HL-60 (cell line): ENCODE results near the gene STX10.
A peak's percentile ranks its signal among the peaks of the same experiment; 100 is the strongest.

Experiments used
- CTCF ChIP-seq: IDR thresholded peaks from one replicate; pipeline ENCODE4 v1.5.1; 2011; ENCODE audit warnings: low read length, control low read depth, inconsistent platforms; ENCODE audit not compliant: insufficient read depth
- GABPA ChIP-seq: IDR thresholded peaks from 2 replicates; pipeline ENCODE4 v1.6.1; 2012; ENCODE audit warnings: low read depth
- POLR2AphosphoS5 ChIP-seq: IDR thresholded peaks from 2 replicates; pipeline ENCODE4 v1.6.1; 2012; ENCODE audit warnings: low read depth
- SPI1 ChIP-seq: IDR thresholded peaks from 2 replicates; pipeline ENCODE4 v1.6.1; 2012; ENCODE audit warnings: low read depth, mild to moderate bottlenecking, borderline replicate concordance
- TF ChIP-seq, protein P1 (sequence below): IDR thresholded peaks from 2 replicates; pipeline ENCODE4 v1.6.1; 2012; ENCODE audit warnings: low read depth; ENCODE audit not compliant: insufficient replicate concordance

GRCh38 chr19:13116282-13117175 is 33.6 kb downstream of the STX10 start, which contains the start of gene TRMT1:
- no peak for TF ChIP-seq CTCF
- TF ChIP-seq POLR2AphosphoS5 = peak; percentile 72
- TF ChIP-seq, protein P1, sequence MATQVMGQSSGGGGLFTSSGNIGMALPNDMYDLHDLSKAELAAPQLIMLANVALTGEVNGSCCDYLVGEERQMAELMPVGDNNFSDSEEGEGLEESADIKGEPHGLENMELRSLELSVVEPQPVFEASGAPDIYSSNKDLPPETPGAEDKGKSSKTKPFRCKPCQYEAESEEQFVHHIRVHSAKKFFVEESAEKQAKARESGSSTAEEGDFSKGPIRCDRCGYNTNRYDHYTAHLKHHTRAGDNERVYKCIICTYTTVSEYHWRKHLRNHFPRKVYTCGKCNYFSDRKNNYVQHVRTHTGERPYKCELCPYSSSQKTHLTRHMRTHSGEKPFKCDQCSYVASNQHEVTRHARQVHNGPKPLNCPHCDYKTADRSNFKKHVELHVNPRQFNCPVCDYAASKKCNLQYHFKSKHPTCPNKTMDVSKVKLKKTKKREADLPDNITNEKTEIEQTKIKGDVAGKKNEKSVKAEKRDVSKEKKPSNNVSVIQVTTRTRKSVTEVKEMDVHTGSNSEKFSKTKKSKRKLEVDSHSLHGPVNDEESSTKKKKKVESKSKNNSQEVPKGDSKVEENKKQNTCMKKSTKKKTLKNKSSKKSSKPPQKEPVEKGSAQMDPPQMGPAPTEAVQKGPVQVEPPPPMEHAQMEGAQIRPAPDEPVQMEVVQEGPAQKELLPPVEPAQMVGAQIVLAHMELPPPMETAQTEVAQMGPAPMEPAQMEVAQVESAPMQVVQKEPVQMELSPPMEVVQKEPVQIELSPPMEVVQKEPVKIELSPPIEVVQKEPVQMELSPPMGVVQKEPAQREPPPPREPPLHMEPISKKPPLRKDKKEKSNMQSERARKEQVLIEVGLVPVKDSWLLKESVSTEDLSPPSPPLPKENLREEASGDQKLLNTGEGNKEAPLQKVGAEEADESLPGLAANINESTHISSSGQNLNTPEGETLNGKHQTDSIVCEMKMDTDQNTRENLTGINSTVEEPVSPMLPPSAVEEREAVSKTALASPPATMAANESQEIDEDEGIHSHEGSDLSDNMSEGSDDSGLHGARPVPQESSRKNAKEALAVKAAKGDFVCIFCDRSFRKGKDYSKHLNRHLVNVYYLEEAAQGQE = peak; percentile 36
- TF ChIP-seq GABPA = peak; percentile 56; the same call in 1 of the 2 replicates
- TF ChIP-seq SPI1 = no peak; the same call in 1 of the 2 replicates
